ENCODE results near the gene CACNG6.
A peak's percentile ranks its signal among the peaks of the same experiment; 100 is the strongest.
"Not testable (repeated sequence)": the region's sequence is repeated elsewhere in the genome, so short reads cannot be mapped to it uniquely, and the experiment has no call there.

The CACNG6 gene

GRCh38 chr19:54002495-54003315, 11.3 kb downstream of the CACNG6 start:
- no peak for DNase-seq

GRCh38 chr19:54009440-54009839, 18.0 kb downstream of the CACNG6 start:
- DNase-seq = peak; percentile 3 to 21

- DNase-seq = no peak
Observed at GRCh38 chr19:54010474-54010873, 19.0 kb downstream of the CACNG6 start.

- no peak for DNase-seq
Observed at GRCh38 chr19:54011507-54012211, 20.2 kb downstream of the CACNG6 start.

GRCh38 chr19:54013866-54014265, 22.4 kb downstream of the CACNG6 start:
- DNase-seq = no peak

DNA sequence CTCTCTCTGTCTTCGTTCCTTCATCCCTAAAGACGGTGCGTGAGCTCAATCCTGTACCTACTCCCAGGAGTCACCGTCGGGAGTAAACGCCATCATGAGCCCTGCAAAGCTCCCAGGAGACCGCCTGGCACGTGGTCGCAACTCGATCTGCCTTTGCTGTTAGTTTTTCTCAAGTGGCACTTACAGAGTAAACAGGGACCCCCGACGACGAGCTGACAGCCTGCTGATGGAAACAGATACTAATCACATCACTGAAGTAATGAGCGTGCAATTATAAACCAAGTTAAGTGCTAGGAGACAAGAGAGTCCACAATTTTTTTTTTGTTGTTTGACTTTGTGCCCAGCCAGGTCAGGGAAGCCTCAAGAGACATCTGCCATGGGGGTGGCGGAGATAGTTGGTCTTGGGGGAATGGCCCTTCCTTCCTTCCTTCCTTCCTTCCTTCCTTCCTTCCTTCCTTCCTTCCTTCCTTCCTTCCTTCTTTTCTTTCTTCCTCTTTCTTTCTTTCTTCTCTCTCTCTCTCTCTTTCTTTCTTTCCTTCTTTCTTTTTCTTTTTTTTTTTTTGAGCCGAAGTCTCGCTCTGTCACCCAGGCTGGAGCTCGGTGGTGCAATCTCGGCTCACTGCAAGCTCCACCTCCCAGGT, 23.6 kb downstream of the CACNG6 start:
- no peak for DNase-seq

DNA sequence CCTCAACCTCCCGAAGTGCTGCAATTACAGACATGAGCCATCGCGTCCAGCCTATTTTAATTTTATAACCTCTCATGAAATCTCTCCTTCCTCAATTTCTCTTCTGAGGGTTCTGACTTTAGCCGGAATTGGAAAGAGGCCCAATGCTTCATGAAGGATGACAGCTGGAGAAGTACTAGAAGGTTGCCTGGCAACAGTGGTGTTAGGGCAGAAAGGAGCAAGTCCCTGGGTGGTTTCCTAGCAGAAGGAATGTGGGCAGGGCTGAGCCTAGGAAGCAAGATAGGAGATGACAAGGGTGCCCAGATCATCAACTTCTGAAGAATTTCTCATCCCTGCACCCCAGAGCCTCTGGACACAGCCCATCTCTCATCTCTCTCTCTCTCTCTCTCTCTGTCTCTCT, 25.8 kb downstream of the CACNG6 start:
- DNase-seq = no peak

GRCh38 chr19:54021363-54021762, 29.9 kb downstream of the CACNG6 start:
- DNase-seq = no peak

GRCh38 chr19:54021932-54022331, 30.5 kb downstream of the CACNG6 start:
- DNase-seq = no peak

DNA sequence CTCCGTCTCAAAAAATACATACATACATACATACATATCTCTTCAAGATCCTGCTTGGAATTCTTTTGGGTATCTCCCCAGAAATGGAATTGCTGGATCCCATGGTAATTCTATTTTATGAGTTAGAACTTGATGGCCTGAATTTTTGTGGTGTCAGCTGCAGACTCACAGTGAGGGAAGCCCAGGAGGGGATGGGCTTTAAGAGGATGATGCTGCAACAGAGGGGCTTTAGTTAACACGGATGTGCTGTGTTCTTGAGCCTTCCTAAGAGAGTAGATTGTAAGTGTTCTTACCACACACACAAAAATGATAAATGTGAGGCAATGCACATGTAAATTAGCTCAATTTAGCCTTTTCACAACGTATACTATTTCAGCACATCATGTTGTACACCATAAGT, 31.8 kb downstream of the CACNG6 start:
- no peak for DNase-seq

GRCh38 chr19:54024660-54025059, 33.2 kb downstream of the CACNG6 start:
- DNase-seq = no peak

DNA sequence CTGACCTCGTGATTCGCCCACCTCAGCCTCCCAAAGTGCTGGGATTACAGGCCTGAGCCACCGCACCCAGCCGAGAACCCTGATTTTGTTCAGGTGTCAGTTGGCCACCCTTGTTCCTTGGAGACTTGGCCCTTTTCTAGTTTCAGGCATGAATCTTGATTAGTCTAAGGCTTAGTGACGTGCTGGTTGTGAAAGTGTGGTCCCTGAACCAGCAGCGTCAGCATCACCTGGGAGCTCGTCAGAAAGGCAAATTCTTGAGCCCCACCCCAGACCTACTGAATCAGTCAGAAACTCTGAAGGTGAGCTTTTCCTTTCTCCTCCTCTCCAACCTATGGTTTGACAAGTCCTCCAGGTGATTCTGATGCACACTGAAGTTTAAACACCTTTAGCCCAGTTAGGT, 35.2 kb downstream of the CACNG6 start:
- DNase-seq = no peak

GRCh38 chr19:54029301-54029700, 37.9 kb downstream of the CACNG6 start:
- no peak for DNase-seq

- peak; percentile 68 to 73 for DNase-seq
Observed at GRCh38 chr19:54029930-54030490, 38.6 kb downstream of the CACNG6 start.

- DNase-seq = no peak
Observed at GRCh38 chr19:54030895-54031586, 39.6 kb downstream of the CACNG6 start.

DNA sequence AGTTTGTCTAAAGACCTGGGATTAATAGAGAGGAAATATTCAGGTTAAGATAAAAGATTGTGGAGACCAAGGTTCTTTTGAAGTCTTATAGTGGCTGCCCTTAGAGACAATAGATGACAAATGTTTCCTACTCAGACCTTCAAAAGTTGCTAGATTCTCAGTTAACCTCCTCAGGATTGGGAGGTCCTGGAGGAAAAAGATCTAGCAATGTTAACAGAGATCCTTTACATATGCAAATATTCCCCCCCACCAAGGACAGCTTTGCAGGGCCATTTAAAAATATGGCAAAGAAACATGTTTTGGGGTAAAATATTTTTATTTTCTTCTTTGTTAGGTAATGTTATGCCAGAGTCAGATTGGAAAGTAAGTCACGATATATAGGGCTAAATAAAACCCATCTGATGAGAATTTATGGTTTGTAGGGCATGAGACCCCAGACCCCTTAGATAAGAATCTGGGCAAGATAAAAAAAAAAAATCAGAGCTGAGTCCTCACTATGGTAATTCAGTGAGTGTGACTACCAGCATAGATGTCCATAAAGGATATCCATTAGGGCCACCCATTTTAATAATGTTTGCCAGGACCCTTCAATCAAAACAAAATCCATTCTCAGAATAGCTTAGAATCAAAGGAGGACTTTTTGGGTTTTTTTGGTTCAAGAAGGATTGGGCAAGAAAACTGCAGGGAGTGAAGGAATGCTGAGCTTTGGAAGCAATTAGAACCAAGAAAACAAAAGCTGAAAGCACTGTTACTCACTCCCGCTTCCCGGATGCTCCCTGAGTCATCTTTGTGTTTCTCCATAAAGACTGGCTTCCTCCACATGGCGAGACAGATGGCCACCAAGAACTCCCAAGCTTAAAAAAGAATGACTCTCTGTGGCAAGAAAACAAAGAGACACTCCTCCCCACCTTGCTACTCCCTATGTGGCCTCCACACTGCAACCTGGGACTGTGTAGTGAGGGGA, 44.1 kb downstream of the CACNG6 start:
- no peak for DNase-seq

DNA sequence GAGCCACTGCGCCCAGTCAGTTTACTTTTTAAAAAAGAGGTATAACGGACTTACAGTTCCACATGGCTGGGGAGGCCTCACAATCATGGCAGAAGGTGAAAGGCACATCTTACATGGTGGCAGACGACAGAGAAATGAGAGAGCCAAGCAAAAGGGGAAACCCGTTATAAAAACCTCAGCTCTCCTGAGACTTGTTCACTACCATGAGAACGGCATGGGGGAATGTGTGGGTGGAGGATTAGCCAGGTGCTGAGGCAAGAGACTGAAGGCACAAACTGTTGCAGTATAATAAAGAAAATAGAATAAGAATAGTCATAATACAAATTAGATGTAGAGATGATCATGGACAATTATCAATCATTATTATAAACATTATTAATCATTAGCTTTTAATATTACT, 45.1 kb downstream of the CACNG6 start:
- DNase-seq = not testable (repeated sequence)

- no peak for DNase-seq
Observed at GRCh38 chr19:54040003-54040402, 48.6 kb downstream of the CACNG6 start.

DNA sequence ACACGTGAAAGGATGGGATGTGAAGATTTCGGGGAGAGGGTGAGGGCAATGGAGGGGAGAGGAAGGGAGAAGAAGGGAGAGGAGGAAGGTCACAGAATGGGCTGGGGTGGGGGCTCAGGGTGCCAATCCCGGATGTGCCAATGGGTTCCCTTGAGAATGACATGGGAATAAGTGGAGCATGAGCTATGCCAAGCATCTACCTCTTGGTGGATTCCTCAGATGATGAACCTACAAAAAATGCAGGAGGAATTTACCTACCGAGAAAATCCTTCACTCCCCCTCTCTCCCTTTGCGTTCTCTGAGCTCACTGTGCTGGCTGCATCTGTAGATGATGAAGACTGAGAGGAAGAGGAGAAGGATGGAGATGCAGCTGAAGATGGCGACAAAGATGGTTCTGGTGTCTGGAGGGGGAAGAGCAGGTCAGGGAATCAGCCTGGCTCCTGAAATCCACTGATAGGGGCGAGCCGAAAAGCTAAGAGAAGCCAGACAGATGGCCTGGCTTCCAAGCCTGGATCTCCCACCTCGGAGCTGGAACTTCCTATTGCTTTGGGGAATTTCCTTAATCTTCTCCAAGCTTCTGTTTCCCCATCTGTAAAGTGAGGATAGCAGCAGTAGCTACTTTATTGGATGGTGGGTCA, 50.7 kb downstream of the CACNG6 start:
- no peak for DNase-seq

DNA sequence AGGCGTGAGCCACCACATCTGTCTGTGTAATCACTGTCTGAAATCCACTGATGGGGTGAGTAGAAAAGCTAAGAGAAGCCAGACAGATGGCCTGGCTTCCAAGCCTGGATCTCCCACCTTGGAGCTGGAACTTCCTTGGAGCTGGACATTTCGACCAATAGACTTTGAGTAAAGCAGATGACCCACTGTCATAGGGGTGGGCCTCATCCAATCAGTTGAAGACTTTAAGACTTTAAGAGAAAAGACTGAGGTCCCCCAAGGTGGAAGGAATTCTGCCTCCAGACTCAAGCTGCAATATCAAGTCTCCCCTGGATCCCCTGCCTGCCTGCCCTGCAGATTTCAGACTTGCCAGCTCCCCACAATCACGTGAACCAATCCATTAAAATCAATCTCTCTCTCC, 51.6 kb downstream of the CACNG6 start:
- DNase-seq = no peak

- no peak for DNase-seq
Observed at GRCh38 chr19:54045771-54046170, 54.3 kb downstream of the CACNG6 start.
